Left ventricle myocardium inferior (tissue), 1 donor: ENCODE measurements around the gene MYO5B. TPM values are rescaled to one million over a fixed set of nuclear protein-coding genes. Genes with fewer than 3 reads are reported as not detected.

ENCODE experiments used
- DNase-seq: peaks from one replicate; pipeline ENCODE4 v3.0.0-alpha.2; 2020
- H3K27ac ChIP-seq: fragments of 200-600 bp; replicated peaks from 2 replicates; pipeline ENCODE4 v1.8.0; 2021
- H3K27me3 ChIP-seq: fragments of 200-600 bp; 2 replicates; pipeline ENCODE4 v1.8.0; 2021; ENCODE audit warnings: low read depth
- H3K36me3 ChIP-seq: fragments of 200-600 bp; 2 replicates; pipeline ENCODE4 v1.8.0; 2021
- H3K4me1 ChIP-seq: fragments of 200-600 bp; 2 replicates; pipeline ENCODE4 v1.8.0; 2021
- H3K4me3 ChIP-seq: fragments of 200-600 bp; 2 replicates; pipeline ENCODE4 v1.8.0; 2021; ENCODE audit warnings: mild to moderate bottlenecking, moderate library complexity
- H3K9me3 ChIP-seq: fragments of 200-600 bp; replicated peaks from 2 replicates; pipeline ENCODE4 v1.8.0; 2021
- intact Hi-C: fragments of 100-400 bp; cut with micrococcal nuclease; formaldehyde crosslinking; loops from one replicate; pipeline ENCODE4 v1.11.0; 2022
- total RNA-seq: library from RNA; stranded (reverse); fragmentation: NEBNext Ultra II Directional; extraction: Animal tissue kit (Norgen Biotek cat#: 25700); gene quantifications from one replicate; pipeline ENCODE4 v1.2.1, GENCODE V29; 2021
- TF ChIP-seq, protein P1 (sequence below): fragments of 200-600 bp; IDR thresholded peaks from 2 replicates; pipeline ENCODE4 v1.8.0; 2021; ENCODE audit warnings: antibody characterized with exemption, mild to moderate bottlenecking, borderline replicate concordance
- donor health status: DM: no; HTN: yes; CAD: no; lungs with severe emphysema.

MYO5B gene
- total RNA-seq, 1 donor from 2014 or later: 0.44 TPM

GRCh38 chr18:50093366-50094064 lies 101.4 kb downstream of the MYO5B start:
- no peak overlapping the region for H3K4me3 ChIP-seq
- no peak for DNase-seq
- peaks cover 12% of the 10 kb centered on the region for H3K4me1 ChIP-seq
- intact Hi-C loops: no loop called here
- TF ChIP-seq, protein P1, sequence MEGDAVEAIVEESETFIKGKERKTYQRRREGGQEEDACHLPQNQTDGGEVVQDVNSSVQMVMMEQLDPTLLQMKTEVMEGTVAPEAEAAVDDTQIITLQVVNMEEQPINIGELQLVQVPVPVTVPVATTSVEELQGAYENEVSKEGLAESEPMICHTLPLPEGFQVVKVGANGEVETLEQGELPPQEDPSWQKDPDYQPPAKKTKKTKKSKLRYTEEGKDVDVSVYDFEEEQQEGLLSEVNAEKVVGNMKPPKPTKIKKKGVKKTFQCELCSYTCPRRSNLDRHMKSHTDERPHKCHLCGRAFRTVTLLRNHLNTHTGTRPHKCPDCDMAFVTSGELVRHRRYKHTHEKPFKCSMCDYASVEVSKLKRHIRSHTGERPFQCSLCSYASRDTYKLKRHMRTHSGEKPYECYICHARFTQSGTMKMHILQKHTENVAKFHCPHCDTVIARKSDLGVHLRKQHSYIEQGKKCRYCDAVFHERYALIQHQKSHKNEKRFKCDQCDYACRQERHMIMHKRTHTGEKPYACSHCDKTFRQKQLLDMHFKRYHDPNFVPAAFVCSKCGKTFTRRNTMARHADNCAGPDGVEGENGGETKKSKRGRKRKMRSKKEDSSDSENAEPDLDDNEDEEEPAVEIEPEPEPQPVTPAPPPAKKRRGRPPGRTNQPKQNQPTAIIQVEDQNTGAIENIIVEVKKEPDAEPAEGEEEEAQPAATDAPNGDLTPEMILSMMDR: no peak
- no peaks in the 10 kb centered on the region for H3K9me3 ChIP-seq
- no peaks in the 10 kb centered on the region for H3K27me3 ChIP-seq
- no peak overlapping the region for H3K27ac ChIP-seq
- H3K36me3 ChIP-seq: no peaks in the 10 kb centered on the region

- Histone ChIP-seq H3K27me3 (peaks cover 4% of the 10 kb centered on the region), H3K4me1 (peaks cover 12% of the 10 kb centered on the region), H3K36me3 (no peaks in the 10 kb centered on the region), H3K4me3 (no peak overlapping the region), H3K27ac (no peak overlapping the region), H3K9me3 (no peaks in the 10 kb centered on the region)
- TF ChIP-seq, protein P1: no peak
- intact Hi-C loops: no loop called here
- DNase-seq: no peak
Measured at GRCh38 chr18:50092245-50092805, 102.6 kb downstream of the MYO5B start.

GRCh38 chr18:50091509-50092244 lies 103.3 kb downstream of the MYO5B start:
- Histone ChIP-seq H3K27me3 (peaks cover 10% of the 10 kb centered on the region), H3K36me3 (no peaks in the 10 kb centered on the region), H3K4me1 (peaks cover 12% of the 10 kb centered on the region), H3K4me3 (no peak overlapping the region), H3K27ac (no peak overlapping the region), H3K9me3 (no peaks in the 10 kb centered on the region)
- TF ChIP-seq, protein P1: no peak
- intact Hi-C loops: no loop called here
- no peak for DNase-seq

GRCh38 chr18:50090370-50091312 lies 104.3 kb downstream of the MYO5B start:
- Histone ChIP-seq H3K9me3 (no peaks in the 10 kb centered on the region), H3K4me3 (no peak overlapping the region), H3K4me1 (peaks cover 12% of the 10 kb centered on the region), H3K27ac (no peak overlapping the region), H3K36me3 (no peaks in the 10 kb centered on the region), H3K27me3 (peaks cover 10% of the 10 kb centered on the region)
- no peak for DNase-seq
- TF ChIP-seq, protein P1: no peak
- intact Hi-C loops: no loop called here

DNA sequence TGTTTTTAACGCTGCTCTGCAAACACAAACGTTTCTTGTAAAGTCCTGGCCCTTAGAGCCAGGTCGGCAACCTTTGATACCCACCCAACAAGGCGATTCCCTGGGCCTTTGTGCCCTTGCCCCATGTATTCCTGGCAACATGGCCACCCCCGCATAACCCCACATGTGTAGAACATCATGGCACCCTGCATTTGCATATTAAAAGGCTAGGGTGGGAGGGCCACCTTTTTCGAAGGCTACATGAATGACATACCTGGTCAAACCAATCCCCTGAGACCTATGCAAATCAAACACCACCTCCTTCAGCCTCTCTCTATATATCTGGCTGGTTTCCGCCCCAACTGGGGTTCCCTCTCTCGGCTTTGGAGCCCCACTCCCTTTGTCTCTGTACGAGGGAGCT lies 105.2 kb downstream of the MYO5B start:
- TF ChIP-seq, protein P1: no peak
- Histone ChIP-seq H3K4me1 (peaks cover 12% of the 10 kb centered on the region), H3K36me3 (no peaks in the 10 kb centered on the region), H3K27me3 (peaks cover 10% of the 10 kb centered on the region), H3K4me3 (no peak overlapping the region), H3K9me3 (no peaks in the 10 kb centered on the region), H3K27ac (no peak overlapping the region)
- DNase-seq: no peak
- intact Hi-C loops: no loop called here
